ENCODE results near the gene ULK1. TPM values are rescaled to one million over a fixed set of nuclear protein-coding genes. Genes with fewer than 3 reads are reported as not detected.
"Not testable (repeated sequence)": the region's sequence is repeated elsewhere in the genome, so short reads cannot be mapped to it uniquely, and the experiment has no call there.

ULK1 gene
- total RNA-seq, 1 donor: 14.1 TPM

GRCh38 chr12:131947482-131948027 is 53.1 kb downstream of the ULK1 start:
- Histone ChIP-seq H4K20me1 (ENCODE audit: insufficient read depth, low read length) (peaks cover 7% of the 10 kb centered on the region), H3K4me2 (ENCODE audit: insufficient read depth, low read length) (peak overlapping the region; percentile 40), H3K4me3 (ENCODE audit: insufficient read depth, low read length) (no peak overlapping the region), H3K36me3 (ENCODE audit: insufficient read depth, low read length) (peaks cover 11% of the 10 kb centered on the region), H3K9me3 (ENCODE audit: low read depth, low read length) (no peaks in the 10 kb centered on the region), H3K79me2 (ENCODE audit: insufficient read depth, low read length) (peaks cover 23% of the 10 kb centered on the region), H3K27me3 (ENCODE audit: insufficient read depth, low read length) (no peaks in the 10 kb centered on the region), H2AFZ (ENCODE audit: low read length) (peak overlapping the region; percentile 13), H3K4me1 (ENCODE audit: insufficient read depth, low read length) (peaks cover 10% of the 10 kb centered on the region), H3K27ac (ENCODE audit: low read depth, low read length) (no peak overlapping the region)
- DNase-seq (ENCODE audit: insufficient read length, low spot score, missing footprints): no peak
- TF ChIP-seq, protein P1, sequence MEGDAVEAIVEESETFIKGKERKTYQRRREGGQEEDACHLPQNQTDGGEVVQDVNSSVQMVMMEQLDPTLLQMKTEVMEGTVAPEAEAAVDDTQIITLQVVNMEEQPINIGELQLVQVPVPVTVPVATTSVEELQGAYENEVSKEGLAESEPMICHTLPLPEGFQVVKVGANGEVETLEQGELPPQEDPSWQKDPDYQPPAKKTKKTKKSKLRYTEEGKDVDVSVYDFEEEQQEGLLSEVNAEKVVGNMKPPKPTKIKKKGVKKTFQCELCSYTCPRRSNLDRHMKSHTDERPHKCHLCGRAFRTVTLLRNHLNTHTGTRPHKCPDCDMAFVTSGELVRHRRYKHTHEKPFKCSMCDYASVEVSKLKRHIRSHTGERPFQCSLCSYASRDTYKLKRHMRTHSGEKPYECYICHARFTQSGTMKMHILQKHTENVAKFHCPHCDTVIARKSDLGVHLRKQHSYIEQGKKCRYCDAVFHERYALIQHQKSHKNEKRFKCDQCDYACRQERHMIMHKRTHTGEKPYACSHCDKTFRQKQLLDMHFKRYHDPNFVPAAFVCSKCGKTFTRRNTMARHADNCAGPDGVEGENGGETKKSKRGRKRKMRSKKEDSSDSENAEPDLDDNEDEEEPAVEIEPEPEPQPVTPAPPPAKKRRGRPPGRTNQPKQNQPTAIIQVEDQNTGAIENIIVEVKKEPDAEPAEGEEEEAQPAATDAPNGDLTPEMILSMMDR (IDR thresholded peaks at IDR 0.05; ENCODE audit: extremely low read depth, low read depth, low read length): no peak

DNA sequence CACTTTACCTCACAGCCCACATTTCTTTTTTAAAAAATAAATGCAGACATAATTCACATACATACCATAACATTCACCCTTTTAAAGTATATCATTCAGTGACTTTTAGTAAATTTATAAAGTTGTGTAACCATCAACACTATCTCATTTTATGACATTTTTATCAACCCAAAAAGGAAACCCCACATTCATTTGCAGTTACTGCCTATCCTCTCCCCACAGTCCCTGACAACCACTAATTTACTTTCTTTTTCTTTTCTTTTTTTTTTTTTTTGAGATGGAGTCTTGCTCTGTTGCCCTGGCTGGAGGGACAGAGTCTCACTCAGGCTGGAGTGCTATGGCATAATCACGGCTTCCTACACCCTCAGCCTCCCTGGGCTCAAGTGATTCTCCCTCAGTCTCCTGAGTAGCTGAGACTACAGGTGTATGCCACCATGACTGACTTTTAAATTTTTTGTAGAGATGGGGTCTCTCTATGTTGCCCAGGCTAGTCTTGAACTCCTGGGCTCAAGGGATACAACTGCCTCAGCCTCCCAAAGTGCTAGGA is 53.8 kb downstream of the ULK1 start:
- H3K27me3 ChIP-seq (ENCODE audit: insufficient read depth, low read length): no peaks in the 10 kb centered on the region
- no peak overlapping the region for H3K27ac ChIP-seq (ENCODE audit: low read depth, low read length)
- H3K9me3 ChIP-seq (ENCODE audit: low read depth, low read length): no peaks in the 10 kb centered on the region
- peaks cover 4% of the 10 kb centered on the region for H3K36me3 ChIP-seq (ENCODE audit: insufficient read depth, low read length)
- TF ChIP-seq, protein P1 (IDR thresholded peaks at IDR 0.05; ENCODE audit: extremely low read depth, low read depth, low read length): no peak
- DNase-seq (ENCODE audit: insufficient read length, low spot score, missing footprints): peak; percentile 53
- no peak overlapping the region for H2AFZ ChIP-seq (ENCODE audit: low read length)
- peaks cover 29% of the 10 kb centered on the region for H3K79me2 ChIP-seq (ENCODE audit: insufficient read depth, low read length)
- no peak overlapping the region for H3K4me3 ChIP-seq (ENCODE audit: insufficient read depth, low read length)
- H4K20me1 ChIP-seq (ENCODE audit: insufficient read depth, low read length): peaks cover 13% of the 10 kb centered on the region
- H3K4me1 ChIP-seq (ENCODE audit: insufficient read depth, low read length): peaks cover 10% of the 10 kb centered on the region
- peak overlapping the region; percentile 84 for H3K4me2 ChIP-seq (ENCODE audit: insufficient read depth, low read length)

DNA sequence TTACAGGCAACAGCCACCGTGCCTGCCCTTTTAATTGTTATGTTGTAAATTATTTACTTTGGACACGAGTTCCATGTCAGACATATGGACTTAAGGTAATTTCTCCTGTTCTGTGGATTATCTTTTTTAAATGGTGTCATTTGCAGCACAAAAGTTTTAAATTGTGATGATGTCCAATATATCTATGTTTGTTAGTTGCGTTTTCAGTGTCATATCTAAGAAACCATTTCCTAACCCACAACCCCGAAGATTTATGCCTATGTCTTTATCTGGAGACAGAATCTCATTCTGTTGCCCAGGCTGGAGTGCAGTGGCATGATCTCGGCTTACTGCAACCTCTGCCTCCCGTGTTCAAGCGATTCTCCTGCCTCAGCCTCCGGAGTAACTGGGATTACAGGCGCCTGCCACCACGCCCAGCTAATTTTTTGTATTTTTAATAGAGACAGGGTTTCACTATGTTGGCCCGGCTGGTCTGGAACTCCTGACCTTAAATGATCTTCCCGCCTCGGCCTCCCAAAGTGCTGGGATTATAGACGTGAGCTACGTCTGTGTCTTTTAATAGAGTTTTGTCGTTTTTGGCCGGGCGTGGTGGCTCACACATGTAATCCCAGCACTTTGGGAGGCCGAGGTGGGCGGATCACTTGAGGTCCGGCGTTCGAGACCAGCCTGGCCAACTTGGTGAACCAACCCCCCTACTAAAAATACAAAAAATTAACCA is 54.5 kb downstream of the ULK1 start:
- DNase-seq (ENCODE audit: insufficient read length, low spot score, missing footprints); H3K36me3 ChIP-seq (ENCODE audit: insufficient read depth, low read length); H3K4me1 ChIP-seq (ENCODE audit: insufficient read depth, low read length); H3K9me3 ChIP-seq (ENCODE audit: low read depth, low read length); H3K27me3 ChIP-seq (ENCODE audit: insufficient read depth, low read length): not testable (repeated sequence)
- Histone ChIP-seq H3K27ac (ENCODE audit: low read depth, low read length) (peak overlapping the region; percentile 48), H4K20me1 (ENCODE audit: insufficient read depth, low read length) (peaks cover 13% of the 10 kb centered on the region), H3K79me2 (ENCODE audit: insufficient read depth, low read length) (peaks cover 36% of the 10 kb centered on the region), H2AFZ (ENCODE audit: low read length) (peak overlapping the region; percentile 91), H3K4me3 (ENCODE audit: insufficient read depth, low read length) (peak overlapping the region; percentile 91), H3K4me2 (ENCODE audit: insufficient read depth, low read length) (peak overlapping the region; percentile 84)

- peak within 1 kb of the TSS; percentile 91 for H3K4me3 ChIP-seq (ENCODE audit: insufficient read depth, low read length)
- peak within 1 kb of the TSS; percentile 96 for H3K4me2 ChIP-seq (ENCODE audit: insufficient read depth, low read length)
- peak within 1 kb of the TSS; percentile 91 for H2AFZ ChIP-seq (ENCODE audit: low read length)
- H3K79me2 ChIP-seq (ENCODE audit: insufficient read depth, low read length): peaks cover 42% of the 10 kb centered on the region
- DNase-seq (ENCODE audit: insufficient read length, low spot score, missing footprints): peak; percentile 99
- no peaks in the 10 kb centered on the region for H3K9me3 ChIP-seq (ENCODE audit: low read depth, low read length)
- H3K27ac ChIP-seq (ENCODE audit: low read depth, low read length): peak within 1 kb of the TSS; percentile 69
- H3K4me1 ChIP-seq (ENCODE audit: insufficient read depth, low read length): peaks cover 10% of the 10 kb centered on the region
- peaks cover 2% of the 10 kb centered on the region for H3K36me3 ChIP-seq (ENCODE audit: insufficient read depth, low read length)
- H4K20me1 ChIP-seq (ENCODE audit: insufficient read depth, low read length): peaks cover 14% of the 10 kb centered on the region
- H3K27me3 ChIP-seq (ENCODE audit: insufficient read depth, low read length): no peaks in the 10 kb centered on the region
- TF ChIP-seq, protein P1 (IDR thresholded peaks at IDR 0.05; ENCODE audit: extremely low read depth, low read depth, low read length): peak; percentile 36
These were observed 55.2 kb downstream of the ULK1 start, which contains the start of gene EP400 for GRCh38 chr12:131949431-131950181. TSS of gene EP400 (plus strand) at chr12:131949942. CDS start at chr12:131960620, 10,678 bp downstream.
